CD14-positive monocyte (primary cell): ENCODE results near the gene CDYL2. TPM values are rescaled to one million over a fixed set of nuclear protein-coding genes. Genes with fewer than 3 reads are reported as not detected.

Experiments used
- DNase-seq, 3 donors: peaks; one replicate each; pipeline ENCODE4 v3.0.0-alpha.2; 2011 to 2022
- H2AFZ ChIP-seq: 2 replicates; pipeline ENCODE4 v1.6.0; 2012; ENCODE audit warnings: mild to moderate bottlenecking, low read depth, low read length, inconsistent platforms; ENCODE audit not compliant: insufficient read depth, poor library complexity, severe bottlenecking
- H3K27ac ChIP-seq, 2 donors: 1 replicate in 1 of 2; 2 replicates in 1 of 2; pipeline ENCODE4 v1.5.1; 2012 to 2013; ENCODE audit warnings: low read length in 2 of 2, control low read depth in 1 of 2, inconsistent platforms in 1 of 2, low read depth in 1 of 2, mild to moderate bottlenecking in 1 of 2
- H3K27me3 ChIP-seq, 2 donors: one replicate each; pipeline versions ENCODE4 v1.6.0 to v1.6.1; 2011 to 2013; ENCODE audit warnings: low read length in 2 of 2; ENCODE audit not compliant: control insufficient read depth in 2 of 2, insufficient read depth in 2 of 2
- H3K36me3 ChIP-seq, 2 donors: replicated peaks in 1 of 2; 1 replicate in 1 of 2; 2 replicates in 1 of 2; pipeline versions ENCODE4 v1.5.1 to v1.6.1; 2012 to 2013; ENCODE audit warnings: low read length in 2 of 2, control low read depth in 1 of 2, inconsistent platforms in 1 of 2, mild to moderate bottlenecking in 1 of 2; ENCODE audit not compliant: insufficient read depth in 2 of 2, control insufficient read depth in 1 of 2
- H3K4me1 ChIP-seq, 2 donors: 1 replicate in 1 of 2; 2 replicates in 1 of 2; pipeline versions ENCODE4 v1.5.1 to v1.6.1; 2012 to 2013; ENCODE audit warnings: low read length in 2 of 2, control low read depth in 1 of 2, inconsistent platforms in 1 of 2, mild to moderate bottlenecking in 1 of 2, moderate library complexity in 1 of 2; ENCODE audit not compliant: insufficient read depth in 2 of 2, control insufficient read depth in 1 of 2
- H3K4me2 ChIP-seq: replicated peaks from 2 replicates; pipeline ENCODE3; 2012; ENCODE audit warnings: low read length, moderate library complexity, mild to moderate bottlenecking; ENCODE audit not compliant: poor library complexity, severe bottlenecking; ENCODE audit errors: extremely low read depth
- H3K4me3 ChIP-seq, 3 experiments: fragments of 200-600 bp in 1 of 3; sonication (generic) in 1 of 3; replicated peaks in 1 of 3; 1 replicate in 2 of 3; 2 replicates in 1 of 3; pipeline ENCODE4 v1.5.1; 2011 to 2013; ENCODE audit warnings: low read length in 3 of 3, mild to moderate bottlenecking in 3 of 3, control low read depth in 2 of 3, low read depth in 2 of 3, inconsistent platforms in 1 of 3, moderate library complexity in 1 of 3
- H3K79me2 ChIP-seq: 2 replicates; pipeline ENCODE4 v1.6.0; 2012; ENCODE audit warnings: mild to moderate bottlenecking, control low read depth, inconsistent platforms, low read length, moderate library complexity; ENCODE audit not compliant: insufficient read depth
- H3K9ac ChIP-seq: 2 replicates; pipeline ENCODE4 v1.6.0; 2017; ENCODE audit warnings: low read length, mild to moderate bottlenecking; ENCODE audit not compliant: insufficient read depth, poor library complexity, severe bottlenecking
- H3K9me3 ChIP-seq, 2 donors: replicated peaks in 1 of 2; 1 replicate in 1 of 2; 2 replicates in 1 of 2; pipeline versions ENCODE4 v1.5.1 to v1.6.1; 2012 to 2013; ENCODE audit warnings: low read length in 2 of 2, control low read depth in 1 of 2; ENCODE audit not compliant: control insufficient read depth in 1 of 2, insufficient read depth in 1 of 2
- H4K20me1 ChIP-seq: 2 replicates; pipeline ENCODE4 v1.6.0; 2012; ENCODE audit warnings: mild to moderate bottlenecking, low read length, control low read depth, moderate library complexity; ENCODE audit not compliant: insufficient read depth
- H3K27ac Mint-ChIP-seq, 7 donors: one replicate each; pipeline ENCODE4 v1.8.0; 2020; ENCODE audit warnings: mild to moderate bottlenecking in 7 of 7, mixed read lengths in 7 of 7, moderate library complexity in 6 of 7, inconsistent platforms in 2 of 7
- H3K27me3 Mint-ChIP-seq, 3 donors: one replicate each; pipeline ENCODE4 v1.8.0; 2021 to 2022; ENCODE audit warnings: low read depth in 3 of 3, mild to moderate bottlenecking in 3 of 3, mixed read lengths in 3 of 3, moderate library complexity in 3 of 3, inconsistent platforms in 1 of 3
- H3K36me3 Mint-ChIP-seq, 2 donors: one replicate each; pipeline ENCODE4 v1.8.0; 2020; ENCODE audit warnings: mixed read lengths in 2 of 2, inconsistent platforms in 1 of 2, mild to moderate bottlenecking in 1 of 2
- H3K4me1 Mint-ChIP-seq: one replicate; pipeline ENCODE4 v1.8.0; 2020; ENCODE audit warnings: mild to moderate bottlenecking, mixed read lengths
- H3K4me3 Mint-ChIP-seq, 2 donors: one replicate each; pipeline ENCODE4 v1.8.0; 2020; ENCODE audit warnings: mild to moderate bottlenecking in 2 of 2, mixed read lengths in 2 of 2, moderate library complexity in 1 of 2
- H3K9me3 Mint-ChIP-seq, 7 donors: one replicate each; pipeline ENCODE4 v1.8.0; 2020 to 2022; ENCODE audit warnings: mixed read lengths in 7 of 7, mild to moderate bottlenecking in 6 of 7, moderate library complexity in 6 of 7, inconsistent platforms in 2 of 7
- CTCF ChIP-seq: fragments of 200-600 bp; IDR thresholded peaks from one replicate; pipeline ENCODE4 v1.8.0; 2022; ENCODE audit warnings: antibody characterized with exemption, mild to moderate bottlenecking
- WGBS: methylation state at CpG from one replicate; pipeline ENCODE4 v1.1.5; 2013; ENCODE audit warnings: missing lambda C conversion rate; ENCODE audit not compliant: insufficient coverage; 5-methylcytosine and 5-hydroxymethylcytosine counted together
- intact Hi-C, 2 donors: fragments of 100-400 bp; cut with micrococcal nuclease; formaldehyde crosslinking; loops; one replicate each; pipeline versions ENCODE4 v1.15.0 to v1.15.1; 2023
- polyA plus RNA-seq, 3 donors: library from polyadenylated mRNA; depleted of rRNA in 1 of 3; unstranded in 2 of 3; stranded (reverse) in 1 of 3; fragments of 300-500 nt in 2 of 3; fragments of >200 nt in 1 of 3; fragmentation: Illumina TruSeq in 2 of 3; gene quantifications; 1 replicate in 2 of 3; 2 replicates in 1 of 3; pipeline ENCODE4 v1.2.3, GENCODE V29; 2012 to 2021

The CDYL2 gene
- polyA plus RNA-seq, 3 donors: 0.42 to 2.6 (median 0.93) TPM

- H4K20me1 ChIP-seq: no peaks in the 10 kb centered on the region
- intact Hi-C loops: no loop called here
- H3K27ac ChIP-seq: no peak overlapping the region
These were observed 44.5 kb upstream of the CDYL2 start for GRCh38 chr16:80848862-80849261.

GRCh38 chr16:80846680-80847079, 42.3 kb upstream of the CDYL2 start:
- Mint-ChIP-seq H3K9me3 (peaks cover 11 to 29% (median 26%) of the 10 kb centered on the region in 7 donors), H3K36me3 (no peaks in the 10 kb centered on the region), H3K27me3 (peaks cover 0 to 2% (median 0%) of the 10 kb centered on the region in 3 donors), H3K4me3 (no peak overlapping the region), H3K4me1 (no peaks in the 10 kb centered on the region), H3K27ac (no peak overlapping the region)
- Histone ChIP-seq H3K4me3 (no peak overlapping the region), H3K79me2 (no peaks in the 10 kb centered on the region), H3K36me3 (no peaks in the 10 kb centered on the region), H3K4me2 (no peak overlapping the region), H3K27ac (no peak overlapping the region), H3K27me3 (no peaks in the 10 kb centered on the region), H4K20me1 (no peaks in the 10 kb centered on the region), H3K9ac (no peak overlapping the region), H3K9me3 (peaks cover 14 to 21% of the 10 kb centered on the region in 2 donors), H3K4me1 (no peaks in the 10 kb centered on the region), H2AFZ (no peak overlapping the region)
- intact Hi-C loops: no loop called here
- no peak for DNase-seq
- WGBS: no CpG with 5 or more reads among the region's 3 CpGs
- no peak for TF ChIP-seq CTCF

More at GRCh38 chr16:80848862-80849261, 44.5 kb upstream of the CDYL2 start:
- Mint-ChIP-seq H3K4me3 (no peak overlapping the region), H3K9me3 (peaks cover 3 to 15% (median 10%) of the 10 kb centered on the region in 7 donors), H3K27me3 (peaks cover 0 to 2% (median 2%) of the 10 kb centered on the region in 3 donors), H3K4me1 (no peaks in the 10 kb centered on the region), H3K36me3 (no peaks in the 10 kb centered on the region), H3K27ac (no peak overlapping the region)
- no peaks in the 10 kb centered on the region for H3K79me2 ChIP-seq
- no peak for DNase-seq
- H3K4me3 ChIP-seq: no peak overlapping the region
- no peak overlapping the region for H2AFZ ChIP-seq
- no CpG with 5 or more reads among the region's 1 CpG for WGBS
- no peak overlapping the region for H3K4me2 ChIP-seq
- no peaks in the 10 kb centered on the region for H3K4me1 ChIP-seq
- no peak overlapping the region for H3K9ac ChIP-seq
- no peaks in the 10 kb centered on the region for H3K27me3 ChIP-seq
- no peak for TF ChIP-seq CTCF
- peaks cover 3 to 6% of the 10 kb centered on the region in 2 donors for H3K9me3 ChIP-seq
- H3K36me3 ChIP-seq: no peaks in the 10 kb centered on the region
